Right forelimb (tissue), 1 donor: ENCODE measurements around the gene UBXN1.
"Not testable (repeated sequence)": the region's sequence is repeated elsewhere in the genome, so short reads cannot be mapped to it uniquely, and the experiment has no call there.

ENCODE experiments used
- DNase-seq: peaks from one replicate; pipeline ENCODE4 v3.0.0-alpha.2; 2018

Gene UBXN1

DNA sequence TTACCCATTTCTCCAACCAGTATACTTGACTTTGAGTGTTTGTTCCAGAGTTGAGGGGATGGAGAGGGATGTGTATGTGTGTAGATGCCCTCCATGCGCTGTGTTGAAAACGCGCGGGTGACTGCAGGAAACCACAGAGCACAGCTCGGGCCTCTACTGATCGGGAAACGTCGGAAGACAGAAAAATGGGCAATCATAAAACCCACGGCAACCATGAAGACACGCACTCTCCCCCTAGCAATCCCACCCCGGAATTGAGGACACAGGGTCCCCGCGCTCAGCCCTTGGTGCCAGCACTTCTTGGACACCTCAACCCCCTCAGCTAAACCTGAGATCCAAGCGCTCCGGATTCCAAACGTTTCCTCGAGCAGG is 7.7 kb downstream of the UBXN1 start:
- no peak for DNase-seq

GRCh38 chr11:62669420-62670161 is 9.3 kb downstream of the UBXN1 start:
- no peak for DNase-seq

GRCh38 chr11:62667460-62667859 is 11.4 kb downstream of the UBXN1 start:
- DNase-seq: no peak

DNA sequence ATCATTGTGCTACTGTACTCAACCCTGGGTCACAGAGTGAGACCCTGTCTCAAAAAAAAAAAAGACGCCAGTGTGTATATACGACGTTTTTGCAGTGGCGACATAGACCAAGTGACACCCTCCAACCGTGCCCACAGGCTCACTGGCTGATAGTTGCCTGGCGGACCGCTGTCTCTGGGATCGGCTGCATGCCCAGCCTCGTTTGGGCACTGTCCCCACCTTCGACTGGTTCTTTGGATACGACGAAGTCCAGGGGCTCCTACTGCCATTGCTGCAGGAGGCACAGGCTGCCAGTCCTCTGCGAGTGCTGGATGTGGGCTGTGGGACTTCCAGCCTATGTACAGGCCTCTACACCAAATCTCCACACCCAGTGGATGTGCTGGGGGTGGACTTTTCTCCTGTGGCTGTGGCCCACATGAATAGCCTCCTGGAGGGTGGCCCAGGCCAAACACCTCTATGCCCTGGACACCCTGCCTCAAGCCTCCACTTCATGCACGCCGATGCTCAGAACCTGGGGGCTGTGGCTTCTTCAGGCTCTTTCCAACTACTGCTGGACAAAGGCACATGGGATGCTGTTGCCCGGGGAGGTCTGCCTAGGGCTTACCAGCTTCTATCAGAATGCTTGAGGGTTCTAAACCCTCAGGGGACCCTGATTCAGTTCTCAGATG is 12.5 kb downstream of the UBXN1 start:
- DNase-seq: no peak

GRCh38 chr11:62665599-62666258 is 13.1 kb downstream of the UBXN1 start:
- DNase-seq: no peak

DNA sequence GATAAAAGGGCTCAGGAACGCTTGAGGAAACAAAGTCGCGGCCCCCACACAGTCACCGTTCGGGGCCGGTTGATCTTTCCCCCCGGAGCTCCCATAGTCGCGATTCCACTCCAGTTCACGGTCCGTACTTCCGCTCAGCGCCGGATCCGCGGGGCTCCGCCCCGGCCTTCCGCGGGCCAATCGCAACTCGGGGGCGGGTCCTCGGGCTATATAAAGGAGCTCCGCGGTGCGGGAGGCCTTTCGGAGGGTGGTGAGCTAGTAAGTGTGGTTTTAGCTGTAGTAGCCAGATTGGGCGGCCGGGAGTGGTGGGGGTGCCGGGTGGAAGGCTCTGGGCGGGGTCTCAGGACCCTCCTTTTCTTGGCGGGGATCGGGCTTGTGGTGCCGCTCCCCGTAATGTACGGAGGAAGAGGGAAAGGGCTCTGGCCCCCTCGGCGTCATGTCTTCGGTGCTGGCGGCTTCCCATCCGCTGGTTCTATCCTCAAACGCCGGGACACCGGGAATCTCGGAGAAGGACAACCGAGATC is 13.7 kb downstream of the UBXN1 start, which contains the start of the genes C11orf98 and CSKMT:
Gene C11orf98, minus strand, starts transcription at position 136 of the 524 bp plus-strand sequence. Its CDS starts 41 bp downstream, at position 95.
Gene CSKMT, plus strand, starts transcription at position 238 of the 524 bp plus-strand sequence. CDS start 568 bp downstream, outside the sequence.
- DNase-seq: peak; percentile 99

DNA sequence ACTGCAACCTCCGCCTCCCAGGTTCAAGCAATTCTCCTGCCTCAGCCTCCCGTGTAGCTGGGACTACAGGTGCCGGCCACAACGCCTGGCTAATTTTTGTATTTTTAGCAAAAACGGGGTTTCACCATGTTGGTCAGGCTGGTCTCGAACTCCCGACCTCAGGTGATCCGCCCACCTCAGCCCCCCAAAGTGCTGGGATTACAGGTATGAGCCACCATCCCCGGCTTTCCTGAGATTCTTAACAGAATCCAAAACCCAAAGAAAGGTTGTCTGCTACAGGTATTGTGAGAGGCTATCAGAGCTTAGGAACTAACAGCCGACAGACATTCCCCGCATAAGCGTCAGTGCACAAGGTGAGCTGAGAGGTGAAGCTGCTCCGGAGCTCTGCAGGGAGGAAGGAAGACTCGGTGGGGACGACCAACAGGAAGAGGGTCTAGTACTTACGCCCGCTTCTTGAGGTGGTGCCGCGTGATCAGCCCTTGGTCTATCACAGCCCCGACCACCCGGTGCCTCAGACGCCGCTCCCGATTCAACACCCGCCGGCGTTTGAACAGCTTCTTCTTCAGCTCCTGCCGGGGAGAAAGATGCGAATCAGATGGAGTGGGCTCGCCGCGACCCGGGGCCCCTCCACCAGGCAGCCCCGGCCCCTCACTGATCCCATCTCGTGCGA is 14.3 kb downstream of the UBXN1 start:
- no peak for DNase-seq

GRCh38 chr11:62656796-62657429 is 22.0 kb downstream of the UBXN1 start:
- DNase-seq: no peak

DNA sequence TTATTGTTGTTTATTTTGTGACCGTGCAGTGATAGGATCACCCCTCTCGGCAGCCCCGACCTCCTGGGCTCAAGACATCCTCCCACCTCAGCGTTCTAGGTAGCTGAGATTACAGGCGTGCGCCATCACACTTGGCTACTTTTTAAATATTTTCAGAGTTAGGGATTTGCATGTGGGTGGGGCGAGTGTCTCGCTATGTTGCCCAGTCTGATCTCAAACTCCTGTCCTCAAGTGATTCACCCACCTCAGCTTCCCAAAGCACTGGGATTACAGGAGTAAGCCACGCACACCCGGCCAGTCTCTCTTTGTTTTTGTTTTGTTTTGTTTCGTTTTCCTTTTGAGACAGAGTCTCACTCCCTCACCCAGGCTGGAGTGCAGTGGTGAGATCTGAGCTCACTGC is 24.6 kb downstream of the UBXN1 start:
- DNase-seq: no peak

GRCh38 chr11:62652161-62653006 is 26.5 kb downstream of the UBXN1 start:
- DNase-seq: no peak

- not testable (repeated sequence) for DNase-seq
Measured at GRCh38 chr11:62650283-62650682, 28.6 kb downstream of the UBXN1 start.

- no peak for DNase-seq
Measured at GRCh38 chr11:62649486-62649885, 29.4 kb downstream of the UBXN1 start.

DNA sequence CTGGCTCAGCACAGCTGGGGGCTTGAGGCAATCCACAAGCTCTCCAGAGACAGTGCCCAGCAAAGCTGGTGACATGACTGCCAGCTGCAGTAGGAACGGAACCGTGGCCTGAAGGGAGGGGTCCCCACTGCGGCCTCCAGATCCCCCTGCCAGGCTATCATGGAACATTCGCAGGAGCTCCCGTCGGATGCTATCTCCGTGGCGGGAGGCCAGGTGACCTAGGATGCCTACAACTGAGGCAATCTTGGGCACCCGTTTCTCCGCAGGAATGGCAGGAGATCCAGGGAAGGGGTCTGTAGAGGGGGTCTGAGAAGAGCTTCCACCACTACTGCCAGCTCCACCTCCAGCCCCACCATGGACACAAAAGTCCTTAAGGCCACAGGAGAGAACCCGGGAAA is 29.9 kb downstream of the UBXN1 start:
- DNase-seq: no peak

DNA sequence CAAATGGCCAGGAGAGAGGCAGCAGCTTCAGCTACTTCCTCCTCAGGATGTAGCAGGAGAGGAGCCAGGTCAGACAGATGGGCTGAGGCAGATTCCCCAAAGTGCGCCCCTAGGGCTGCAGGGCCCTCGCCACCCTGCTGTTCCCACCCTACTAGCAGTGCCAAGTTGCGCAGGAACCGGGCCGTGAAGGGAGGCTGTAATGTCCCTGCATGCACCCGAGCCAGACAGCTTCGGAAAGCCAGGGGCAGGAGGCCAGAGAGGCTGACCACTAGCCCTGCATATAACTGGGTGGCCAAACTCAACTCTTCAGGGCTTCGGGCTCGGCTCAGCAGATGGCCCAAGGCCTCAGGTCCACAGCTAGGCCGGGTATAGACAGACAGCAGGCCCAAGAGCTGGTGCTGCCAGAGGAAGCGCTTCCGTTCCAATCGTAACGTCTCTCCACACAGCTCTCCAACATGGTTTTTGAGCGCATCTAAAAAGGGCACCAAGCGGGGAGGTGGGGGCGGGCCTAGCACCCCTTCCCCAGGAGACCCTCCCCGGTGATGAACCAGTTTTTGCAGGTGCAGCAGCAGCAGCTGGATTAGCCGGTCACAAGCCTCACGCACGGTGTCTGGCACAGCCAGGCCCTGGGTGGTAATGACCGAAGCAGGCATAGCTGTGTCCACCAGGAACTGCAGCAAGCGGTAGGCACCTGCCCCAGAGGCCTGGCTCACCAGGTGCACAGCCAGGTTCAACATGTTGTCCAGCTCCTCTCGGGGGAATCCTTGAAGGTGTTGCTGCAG is 30.5 kb downstream of the UBXN1 start:
- no peak for DNase-seq

DNA sequence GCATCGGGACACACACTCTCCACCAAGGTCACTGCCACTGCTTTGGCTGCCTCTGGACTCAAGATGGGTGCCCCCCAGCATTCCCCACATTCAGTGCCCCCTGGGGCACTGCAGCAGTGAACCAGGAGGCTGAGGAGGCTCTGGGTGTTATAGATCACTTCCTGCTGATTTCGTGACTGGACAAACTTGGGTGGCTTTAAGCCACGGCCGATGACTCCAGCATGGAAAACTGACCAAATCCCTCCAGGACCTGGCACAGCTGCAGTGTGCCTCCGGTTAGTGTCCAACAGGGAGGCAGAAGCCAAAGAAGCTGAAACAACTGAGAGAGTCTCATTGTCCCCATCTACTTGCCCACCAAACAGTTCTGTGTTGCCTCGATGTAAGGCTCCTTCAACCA is 31.3 kb downstream of the UBXN1 start:
- DNase-seq: no peak

- DNase-seq: no peak
Measured at GRCh38 chr11:62646825-62647608, 31.9 kb downstream of the UBXN1 start.

DNA sequence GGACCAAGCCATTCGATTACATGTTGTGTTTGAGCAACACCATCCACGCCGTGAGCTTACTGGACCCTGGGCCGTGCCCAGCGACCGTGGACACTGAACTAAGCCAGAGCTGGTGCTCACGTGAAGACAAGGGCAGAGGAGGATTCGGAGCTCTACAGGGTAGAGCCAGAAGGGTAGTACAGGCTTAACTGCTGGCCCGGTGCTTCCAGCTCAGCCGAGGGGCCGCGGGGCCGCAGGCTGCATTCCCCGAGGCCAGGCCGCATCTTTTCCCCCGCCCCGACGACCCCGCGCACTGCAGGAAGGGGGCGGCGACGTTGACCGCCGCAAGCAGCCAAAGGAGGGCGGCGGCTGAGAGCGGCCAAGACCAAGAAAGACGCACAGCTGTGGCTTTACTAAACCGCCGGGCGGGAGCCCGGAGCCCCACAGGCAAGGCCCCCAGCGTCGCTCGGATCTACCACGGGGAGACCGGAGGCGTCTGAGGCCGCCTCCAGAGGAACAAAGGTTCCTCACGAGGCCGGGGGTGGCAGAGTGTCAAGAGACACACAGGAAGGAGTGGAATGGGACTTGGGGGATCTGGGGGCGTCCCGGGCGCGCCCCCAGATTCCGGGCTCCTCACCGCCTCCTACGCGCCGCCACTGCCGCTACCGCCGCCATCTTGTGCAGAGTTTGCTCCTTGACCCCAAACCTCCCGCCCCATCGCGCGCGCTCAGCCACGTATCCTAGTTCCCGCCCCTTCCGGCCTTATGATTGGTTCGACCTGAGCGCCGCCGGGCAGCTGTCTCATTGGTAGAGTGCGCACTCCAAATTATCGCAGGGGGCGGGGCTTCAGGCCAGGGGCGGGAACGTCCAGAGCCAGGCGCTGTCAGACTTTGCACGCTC is 32.7 kb downstream of the UBXN1 start, which contains the start of gene GANAB:
Gene GANAB, minus strand, starts transcription at position 668 of the 879 bp plus-strand sequence. Its CDS starts 14 bp downstream, at position 654.
- peak; percentile 99 for DNase-seq

GRCh38 chr11:62645671-62645945 is 33.3 kb downstream of the UBXN1 start:
- DNase-seq: no peak

DNA sequence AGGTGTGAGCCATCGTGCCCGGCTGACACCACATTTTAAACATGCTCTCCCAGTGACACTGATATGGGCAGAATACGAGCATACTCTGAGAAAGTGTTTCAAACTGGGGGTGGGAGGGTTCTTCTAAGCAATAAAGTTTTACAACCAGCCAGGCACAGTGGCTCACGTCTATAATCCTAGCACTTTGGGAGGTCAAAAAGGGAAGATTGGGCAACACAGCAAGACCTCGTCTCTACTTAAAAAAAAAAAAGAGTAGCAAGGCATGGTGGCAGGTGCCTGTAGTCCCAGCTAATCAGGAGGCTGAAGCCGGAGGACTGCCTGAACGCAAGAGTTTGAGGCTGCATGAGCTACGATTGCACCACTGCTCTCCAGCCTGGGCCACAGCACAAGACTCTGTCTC is 34.7 kb downstream of the UBXN1 start:
- no peak for DNase-seq
